IMR-90 (cell line): ENCODE results near the gene AXIN1. TPM values are rescaled to one million over a fixed set of nuclear protein-coding genes. Genes with fewer than 3 reads are reported as not detected.

Source experiments
- ATAC-seq: fragments of 200-7000 bp; cut with Tn5 transposase; 2 replicates; pipeline ENCODE4 v1.9.1; 2020; ENCODE audit warnings: low read depth, mild to moderate bottlenecking, moderate library complexity
- BruUV-seq: library from RNA; stranded (reverse); fragments of 400-500 nt; replicated peaks from 2 replicates; lab custom pipeline; 2021; lab: Mats Ljungman, UMichigan
- CTCF ChIA-PET: fragments of 300-600 bp; formaldehyde crosslinking; extraction: SDS; loops from one replicate; lab custom pipeline; 2021; ENCODE audit warnings: antibody characterized with exemption; lab: Yijun Ruan, JAX
- POLR2A ChIA-PET: fragments of 300-600 bp; sonication (Branson Sonifier 250); formaldehyde crosslinking; loops from one replicate; lab custom pipeline; 2022; ENCODE audit warnings: antibody characterized with exemption; ENCODE audit not compliant: unreplicated experiment; lab: Charles Lee
- DNase-seq: peaks from one replicate; pipeline ENCODE4 v3.0.0; 2013
- H2AFZ ChIP-seq: replicated peaks from 2 replicates; pipeline ENCODE3; 2013; ENCODE audit warnings: low read length, mild to moderate bottlenecking; ENCODE audit not compliant: poor library complexity
- H2AK5ac ChIP-seq: 2 replicates; pipeline ENCODE4 v1.6.1; 2013; ENCODE audit warnings: low read depth, low read length, inconsistent platforms
- H2AK9ac ChIP-seq: replicated peaks from 2 replicates; pipeline ENCODE3; 2013; ENCODE audit warnings: mild to moderate bottlenecking, low read depth, low read length, moderate library complexity; ENCODE audit not compliant: poor library complexity
- H2BK120ac ChIP-seq: 2 replicates; pipeline ENCODE4 v1.6.1; 2013; ENCODE audit warnings: low read depth, low read length, inconsistent platforms
- H2BK15ac ChIP-seq: 3 replicates; pipeline ENCODE4 v1.6.1; 2013; ENCODE audit warnings: low read depth, low read length, inconsistent platforms
- H2BK20ac ChIP-seq: 2 replicates; pipeline ENCODE4 v1.6.1; 2013; ENCODE audit warnings: low read depth, mild to moderate bottlenecking, inconsistent platforms, low read length, moderate library complexity
- H2BK5ac ChIP-seq: 2 replicates; pipeline ENCODE4 v1.6.1; 2013; ENCODE audit warnings: mild to moderate bottlenecking, low read depth, low read length, inconsistent platforms; ENCODE audit not compliant: poor library complexity, severe bottlenecking
- H3K14ac ChIP-seq: replicated peaks from 2 replicates; pipeline ENCODE4 v1.6.1; 2013; ENCODE audit warnings: low read depth, low read length, inconsistent platforms
- H3K18ac ChIP-seq: 2 replicates; pipeline ENCODE4 v1.6.1; 2013; ENCODE audit warnings: low read depth, low read length, control low read depth
- H3K23ac ChIP-seq: 2 replicates; pipeline ENCODE4 v1.6.1; 2013; ENCODE audit warnings: low read depth, low read length, inconsistent platforms
- H3K27ac ChIP-seq: 2 replicates; pipeline ENCODE4 v1.5.1; 2013; ENCODE audit warnings: mild to moderate bottlenecking, control low read depth, low read length; ENCODE audit not compliant: insufficient read depth
- H3K27me3 ChIP-seq: 2 replicates; pipeline ENCODE4 v1.6.1; 2013; ENCODE audit warnings: low read length; ENCODE audit not compliant: control insufficient read depth, insufficient read depth
- H3K36me3 ChIP-seq: 2 replicates; pipeline ENCODE4 v1.6.1; 2013; ENCODE audit warnings: low read length, mixed read lengths; ENCODE audit not compliant: control insufficient read depth, insufficient read depth
- H3K4ac ChIP-seq: 2 replicates; pipeline ENCODE4 v1.6.1; 2013; ENCODE audit warnings: low read depth, low read length, inconsistent platforms
- H3K4me1 ChIP-seq: 2 replicates; pipeline ENCODE4 v1.6.1; 2013; ENCODE audit warnings: low read length, mixed read lengths; ENCODE audit not compliant: control insufficient read depth, insufficient read depth
- H3K4me2 ChIP-seq: 2 replicates; pipeline ENCODE4 v1.6.1; 2013; ENCODE audit warnings: low read depth, mild to moderate bottlenecking, control low read depth, low read length, moderate library complexity
- H3K4me3 ChIP-seq: 2 replicates; pipeline ENCODE4 v1.5.1; 2013; ENCODE audit warnings: low read depth, mild to moderate bottlenecking, control low read depth, low read length, moderate library complexity; ENCODE audit not compliant: insufficient read depth
- H3K56ac ChIP-seq: 2 replicates; pipeline ENCODE4 v1.6.1; 2013; ENCODE audit warnings: low read length, inconsistent platforms; ENCODE audit not compliant: insufficient read depth; ENCODE audit errors: extremely low read depth
- H3K79me1 ChIP-seq, 2 experiments: 2 replicates each; pipeline ENCODE4 v1.6.1; 2013; ENCODE audit warnings: low read length in 2 of 2, inconsistent platforms in 1 of 2, low read depth in 1 of 2
- H3K9ac ChIP-seq: 2 replicates; pipeline ENCODE4 v1.6.1; 2013; ENCODE audit warnings: low read depth, low read length, control low read depth
- H3K9me1 ChIP-seq: 2 replicates; pipeline ENCODE4 v1.6.1; 2013; ENCODE audit warnings: low read length, inconsistent platforms; ENCODE audit not compliant: insufficient read depth
- H3K9me3 ChIP-seq: 2 replicates; pipeline ENCODE4 v1.6.1; 2013; ENCODE audit warnings: low read length; ENCODE audit not compliant: control insufficient read depth, insufficient read depth
- H4K20me1 ChIP-seq: 2 replicates; pipeline ENCODE4 v1.6.1; 2013; ENCODE audit warnings: low read length, inconsistent platforms; ENCODE audit not compliant: insufficient read depth
- H4K5ac ChIP-seq: 2 replicates; pipeline ENCODE4 v1.6.1; 2013; ENCODE audit warnings: mild to moderate bottlenecking, low read depth, low read length, control low read depth
- H4K8ac ChIP-seq, 2 experiments: 2 replicates each; pipeline ENCODE4 v1.6.1; 2013; ENCODE audit warnings: low read depth in 2 of 2, low read length in 2 of 2, control low read depth in 1 of 2, inconsistent platforms in 1 of 2
- H4K91ac ChIP-seq: 2 replicates; pipeline ENCODE4 v1.6.1; 2013; ENCODE audit warnings: low read depth, low read length, inconsistent platforms; ENCODE audit not compliant: insufficient read depth
- CEBPB ChIP-seq: IDR thresholded peaks from 2 replicates; pipeline ENCODE4 v1.6.1; 2012; ENCODE audit warnings: low read depth, low read length, improper control_type of control experiment
- CHD1 ChIP-seq: IDR thresholded peaks from 2 replicates; pipeline ENCODE4 v1.6.1; 2012; ENCODE audit warnings: low read depth, low read length, improper control_type of control experiment
- ELK1 ChIP-seq: fragments of 150-350 bp; IDR thresholded peaks from 2 replicates; pipeline ENCODE4 v1.6.1; 2016; ENCODE audit warnings: low read depth, mild to moderate bottlenecking, low read length, moderate library complexity, borderline replicate concordance
- MAFK ChIP-seq: IDR thresholded peaks from 2 replicates; pipeline ENCODE4 v1.6.1; 2012; ENCODE audit warnings: low read depth, low read length, improper control_type of control experiment
- POLR2A ChIP-seq: IDR thresholded peaks from 2 replicates; pipeline ENCODE4 v1.6.1; 2012; ENCODE audit warnings: mild to moderate bottlenecking, low read depth, low read length
- SMC3 ChIP-seq: fragments of 150-350 bp; IDR thresholded peaks from 2 replicates; pipeline ENCODE4 v1.6.1; 2016; ENCODE audit warnings: low read depth, mild to moderate bottlenecking, antibody characterized with exemption, low read length, moderate library complexity
- WGBS, 2 experiments: methylation state at CpG; one replicate each; pipeline versions ENCODE4 v1.1.5 to v1.1.7; 2013; ENCODE audit warnings: missing lambda C conversion rate in 2 of 2; ENCODE audit not compliant: insufficient read length in 1 of 2; ENCODE audit errors: extremely low coverage in 2 of 2; 5-methylcytosine and 5-hydroxymethylcytosine counted together
- dilution Hi-C: fragments of 300-500 bp; cut with HindIII; formaldehyde crosslinking; loops from one replicate; pipeline ENCODE4 v1.14.3; 2018; ENCODE audit warnings: low sequenced_read_pairs; ENCODE audit not compliant: unreplicated experiment
- in situ Hi-C: fragments of 300-500 bp; cut with MboI; formaldehyde crosslinking; loops from 3 replicates; pipeline ENCODE4 v1.14.3; 2019; ENCODE audit warnings: low sequenced_read_pairs, inconsistent platforms, mixed read lengths
- intact Hi-C: fragments of 100-400 bp; cut with micrococcal nuclease; formaldehyde crosslinking; loops from 2 replicates; pipeline ENCODE4 v1.10.0; 2022
- polyA plus RNA-seq, 3 experiments: library from polyadenylated mRNA; depleted of rRNA; stranded (reverse); fragments of >200 nt; gene quantifications; 2 replicates each; pipeline ENCODE4 v1.2.3, GENCODE V29; 2012; ENCODE audit warnings: low replicate concordance in 1 of 3
- total RNA-seq: library from RNA; depleted of rRNA; stranded (reverse); fragments of >200 nt; gene quantifications from 2 replicates; pipeline ENCODE4 v1.2.3, GENCODE V29; 2012

The AXIN1 gene
- total and polyA plus RNA-seq, 2 of the 4 experiments (the other 2 are of a cell fraction), result 10.9 to 14.2 TPM

GRCh38 chr16:275041-275641 is 77.4 kb downstream of the AXIN1 start:
- Histone ChIP-seq H3K18ac (no peak overlapping the region), H3K23ac (no peak overlapping the region), H2AK9ac (peak overlapping the region; percentile 3), H3K27ac (no peak overlapping the region), H3K4me2 (peak overlapping the region; percentile 98), H4K8ac (peak overlapping the region in 1 of 2 experiments; percentile 25; a peak in 1 of 4 replicates), H3K4ac (no peak overlapping the region), H3K9me1 (no peaks in the 10 kb centered on the region), H2BK120ac (no peak overlapping the region), H4K5ac (no peak overlapping the region), H2AFZ (peak overlapping the region; percentile 89), H3K9me3 (no peaks in the 10 kb centered on the region), H3K36me3 (no peaks in the 10 kb centered on the region), H2BK15ac (no peak overlapping the region), H3K4me3 (peak overlapping the region; percentile 45), H3K4me1 (peaks cover 3% of the 10 kb centered on the region; the same call in 1 of the 2 replicates), H2BK20ac (no peak overlapping the region), H3K79me1 (no peaks in the 10 kb centered on the region), H3K27me3 (peaks cover 33% of the 10 kb centered on the region), H3K14ac (no peak overlapping the region), H4K91ac (no peak overlapping the region), H2AK5ac (no peak overlapping the region), H3K56ac (no peak overlapping the region), H3K9ac (no peak overlapping the region), H2BK5ac (no peak overlapping the region), H4K20me1 (no peaks in the 10 kb centered on the region)
- BruUV-seq, result no TSS peak
- in situ Hi-C loops (no loop called here), intact Hi-C loops (no loop called here), dilution Hi-C loops (no loop called here)
- ChIA-PET POLR2A (no interaction called here), CTCF (no interaction called here)
- TF ChIP-seq MAFK (no peak), CEBPB (no peak), CHD1 (no peak), POLR2A (no peak), SMC3 (no peak), ELK1 (no peak)
- ATAC-seq (peak; percentile 25), DNase-seq (no peak)
- 3% methylated on average over 14 of the region's 58 CpGs; no CpG with 5 or more reads in 1 of the 2 experiments for WGBS, 2 experiments
